Suppressor macrophage (primary cell): ENCODE results near the gene CEP170.
"Not testable (repeated sequence)": the region's sequence is repeated elsewhere in the genome, so short reads cannot be mapped to it uniquely, and the experiment has no call there.

ENCODE experiments used
- DNase-seq, 4 experiments: peaks; one replicate each; pipeline ENCODE4 v3.0.0-alpha.2; 2020 to 2022

The CEP170 gene

GRCh38 chr1:243233908-243234307, 21.2 kb downstream of the CEP170 start:
- no peak for DNase-seq

GRCh38 chr1:243230914-243231313, 24.2 kb downstream of the CEP170 start:
- DNase-seq = peak in 2 of 4 experiments; percentile 66 to 67

- DNase-seq = no peak
Observed at GRCh38 chr1:243229526-243229925, 25.6 kb downstream of the CEP170 start.

- DNase-seq = no peak
Observed at GRCh38 chr1:243227622-243228021, 27.5 kb downstream of the CEP170 start.

GRCh38 chr1:243218059-243218458, 37.0 kb downstream of the CEP170 start:
- DNase-seq = no peak

GRCh38 chr1:243217349-243217748, 37.7 kb downstream of the CEP170 start:
- no peak for DNase-seq

GRCh38 chr1:243216741-243217140, 38.3 kb downstream of the CEP170 start:
- DNase-seq = no peak

GRCh38 chr1:243215276-243215875, 39.7 kb downstream of the CEP170 start:
- not testable (repeated sequence) for DNase-seq

- peak in 2 of 4 experiments; percentile 14 to 15 for DNase-seq
Observed at GRCh38 chr1:243213045-243213787, 41.9 kb downstream of the CEP170 start.

- not testable (repeated sequence) for DNase-seq
Observed at GRCh38 chr1:243211984-243212383, 43.1 kb downstream of the CEP170 start.

GRCh38 chr1:243205026-243205501, 50.0 kb downstream of the CEP170 start:
- peak in 1 of 4 experiments; percentile 24 for DNase-seq

- not testable (repeated sequence) for DNase-seq
Observed at GRCh38 chr1:243204336-243204735, 50.7 kb downstream of the CEP170 start.

GRCh38 chr1:243203196-243203595, 51.9 kb downstream of the CEP170 start:
- DNase-seq = not testable (repeated sequence)

GRCh38 chr1:243201316-243201715, 53.8 kb downstream of the CEP170 start:
- DNase-seq = not testable (repeated sequence)

- not testable (repeated sequence) for DNase-seq
Observed at GRCh38 chr1:243197524-243197923, 57.6 kb downstream of the CEP170 start.

- not testable (repeated sequence) for DNase-seq
Observed at GRCh38 chr1:243193330-243193729, 61.8 kb downstream of the CEP170 start.

GRCh38 chr1:243186201-243186995, 68.7 kb downstream of the CEP170 start:
- DNase-seq = not testable (repeated sequence)

- not testable (repeated sequence) for DNase-seq
Observed at GRCh38 chr1:243184787-243185186, 70.3 kb downstream of the CEP170 start.

GRCh38 chr1:243183661-243184060, 71.4 kb downstream of the CEP170 start:
- DNase-seq = not testable (repeated sequence)

- not testable (repeated sequence) for DNase-seq
Observed at GRCh38 chr1:243183176-243183575, 71.9 kb downstream of the CEP170 start.

GRCh38 chr1:243179720-243180119, 75.4 kb downstream of the CEP170 start:
- DNase-seq = no peak

- DNase-seq = not testable (repeated sequence)
Observed at GRCh38 chr1:243177792-243178191, 77.3 kb downstream of the CEP170 start.

GRCh38 chr1:243173758-243174369, 81.2 kb downstream of the CEP170 start:
- not testable (repeated sequence) for DNase-seq
